ENCODE results near the gene CDON.
"Not testable (repeated sequence)": the region's sequence is repeated elsewhere in the genome, so short reads cannot be mapped to it uniquely, and the experiment has no call there.

The CDON gene

GRCh38 chr11:125916683-125917347 is 145.9 kb downstream of the CDON start:
- no peak for DNase-seq (ENCODE audit: low read depth)
- no peak overlapping the region for H3K4me3 ChIP-seq (ENCODE audit: low read length)
- TF ChIP-seq CTCF (conservative IDR thresholded peaks at IDR 0.05; ENCODE audit: low read depth, low read length): no peak

- not testable (repeated sequence) for DNase-seq (ENCODE audit: low read depth); H3K4me3 ChIP-seq (ENCODE audit: low read length)
Measured at GRCh38 chr11:125914601-125915000, 148.1 kb downstream of the CDON start.

- no peak for DNase-seq (ENCODE audit: low read depth)
- no peak for TF ChIP-seq CTCF (conservative IDR thresholded peaks at IDR 0.05; ENCODE audit: low read depth, low read length)
- no peak overlapping the region for H3K4me3 ChIP-seq (ENCODE audit: low read length)
Measured at GRCh38 chr11:125910226-125910849, 152.3 kb downstream of the CDON start.
